ENCODE results near the gene FGFR4.

DNA sequence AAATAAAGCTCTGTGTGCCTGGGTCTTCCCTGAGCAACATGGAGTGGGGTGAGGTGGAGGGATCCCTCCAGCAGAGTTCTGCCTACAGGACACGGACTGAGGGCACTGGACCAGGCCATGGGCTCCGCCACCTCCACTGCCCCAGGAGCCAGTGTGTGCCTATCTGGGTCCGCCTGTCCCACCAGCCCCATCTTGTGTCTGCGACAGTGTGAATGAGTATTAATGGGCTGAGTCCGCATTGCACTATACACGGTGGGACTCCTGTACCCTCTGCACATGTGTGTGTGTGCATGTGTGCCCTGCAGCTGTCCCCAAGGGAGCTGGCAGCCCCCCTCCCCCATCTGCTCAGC is 11.4 kb downstream of the FGFR4 start:
- TF ChIP-seq, protein P1, sequence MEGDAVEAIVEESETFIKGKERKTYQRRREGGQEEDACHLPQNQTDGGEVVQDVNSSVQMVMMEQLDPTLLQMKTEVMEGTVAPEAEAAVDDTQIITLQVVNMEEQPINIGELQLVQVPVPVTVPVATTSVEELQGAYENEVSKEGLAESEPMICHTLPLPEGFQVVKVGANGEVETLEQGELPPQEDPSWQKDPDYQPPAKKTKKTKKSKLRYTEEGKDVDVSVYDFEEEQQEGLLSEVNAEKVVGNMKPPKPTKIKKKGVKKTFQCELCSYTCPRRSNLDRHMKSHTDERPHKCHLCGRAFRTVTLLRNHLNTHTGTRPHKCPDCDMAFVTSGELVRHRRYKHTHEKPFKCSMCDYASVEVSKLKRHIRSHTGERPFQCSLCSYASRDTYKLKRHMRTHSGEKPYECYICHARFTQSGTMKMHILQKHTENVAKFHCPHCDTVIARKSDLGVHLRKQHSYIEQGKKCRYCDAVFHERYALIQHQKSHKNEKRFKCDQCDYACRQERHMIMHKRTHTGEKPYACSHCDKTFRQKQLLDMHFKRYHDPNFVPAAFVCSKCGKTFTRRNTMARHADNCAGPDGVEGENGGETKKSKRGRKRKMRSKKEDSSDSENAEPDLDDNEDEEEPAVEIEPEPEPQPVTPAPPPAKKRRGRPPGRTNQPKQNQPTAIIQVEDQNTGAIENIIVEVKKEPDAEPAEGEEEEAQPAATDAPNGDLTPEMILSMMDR (IDR thresholded peaks at IDR 0.05; ENCODE audit: low read depth, low read length) = no peak
- TF ChIP-seq EZH2phosphoT487 (IDR thresholded peaks at IDR 0.05; ENCODE audit: low read depth) = no peak
